CD8-positive, alpha-beta memory T cell (primary cell): Measurements from ENCODE around the gene TNFSF15. TPM values are rescaled to one million over a fixed set of nuclear protein-coding genes. Genes with fewer than 3 reads are reported as not detected.
A peak's percentile ranks its signal among the peaks of the same experiment; 100 is the strongest.

Source experiments
- CTCF ChIA-PET: fragments of 350-600 bp; sonication (Branson Sonifier 250); formaldehyde crosslinking; loops from one replicate; lab custom pipeline; 2021; ENCODE audit warnings: antibody characterized with exemption; lab: Charles Lee
- POLR2A ChIA-PET: fragments of 350-600 bp; sonication (Branson Sonifier 250); formaldehyde crosslinking; loops from one replicate; lab custom pipeline; 2021; ENCODE audit warnings: antibody characterized with exemption; lab: Charles Lee
- DNase-seq, 5 donors: peaks; one replicate each; pipeline versions ENCODE4 v3.0.0 to v3.0.0-alpha.2; 2020 to 2022; ENCODE audit warnings: mixed read lengths in 1 of 5
- H3K27ac ChIP-seq: one replicate; pipeline ENCODE4 v1.7.0; 2013; ENCODE audit warnings: low read depth, mild to moderate bottlenecking, low read length, moderate library complexity
- H3K27me3 ChIP-seq: 2 replicates; pipeline ENCODE4 v1.7.0; 2013; ENCODE audit warnings: low read length, mild to moderate bottlenecking; ENCODE audit not compliant: insufficient read depth, poor library complexity, severe bottlenecking
- H3K36me3 ChIP-seq: 2 replicates; pipeline ENCODE4 v1.7.0; 2013; ENCODE audit warnings: mild to moderate bottlenecking, low read length, moderate library complexity; ENCODE audit not compliant: insufficient read depth
- H3K4me1 ChIP-seq: 2 replicates; pipeline ENCODE4 v1.7.0; 2013; ENCODE audit warnings: mild to moderate bottlenecking, low read length, moderate library complexity; ENCODE audit not compliant: insufficient read depth
- H3K4me3 ChIP-seq: 2 replicates; pipeline ENCODE4 v1.7.0; 2013; ENCODE audit warnings: mild to moderate bottlenecking, low read length
- H3K9me3 ChIP-seq: 2 replicates; pipeline ENCODE4 v1.7.0; 2013; ENCODE audit warnings: mild to moderate bottlenecking, low read length
- H3K27ac Mint-ChIP-seq, 8 donors: one replicate each; pipeline ENCODE4 v1.8.0; 2020 to 2021; ENCODE audit warnings: mixed read lengths in 8 of 8, mild to moderate bottlenecking in 6 of 8, inconsistent platforms in 3 of 8, moderate library complexity in 3 of 8
- H3K27me3 Mint-ChIP-seq, 2 donors: one replicate each; pipeline ENCODE4 v1.8.0; 2020 to 2021; ENCODE audit warnings: mixed read lengths in 2 of 2, mild to moderate bottlenecking in 1 of 2, moderate library complexity in 1 of 2
- H3K36me3 Mint-ChIP-seq, 3 donors: one replicate each; pipeline ENCODE4 v1.8.0; 2020 to 2021; ENCODE audit warnings: mixed read lengths in 3 of 3, inconsistent platforms in 1 of 3, mild to moderate bottlenecking in 1 of 3
- H3K4me1 Mint-ChIP-seq, 3 donors: one replicate each; pipeline ENCODE4 v1.8.0; 2020 to 2021; ENCODE audit warnings: mixed read lengths in 3 of 3, inconsistent platforms in 1 of 3, mild to moderate bottlenecking in 1 of 3
- H3K4me3 Mint-ChIP-seq, 7 donors: one replicate each; pipeline ENCODE4 v1.8.0; 2020 to 2021; ENCODE audit warnings: mixed read lengths in 7 of 7, mild to moderate bottlenecking in 6 of 7, moderate library complexity in 4 of 7, inconsistent platforms in 2 of 7
- H3K9me3 Mint-ChIP-seq, 5 donors: one replicate each; pipeline ENCODE4 v1.8.0; 2020 to 2022; ENCODE audit warnings: mixed read lengths in 5 of 5, mild to moderate bottlenecking in 3 of 5, moderate library complexity in 2 of 5, inconsistent platforms in 1 of 5
- polyA plus RNA-seq: library from polyadenylated mRNA; unstranded; fragments of 300-500 nt; fragmentation: Illumina TruSeq; gene quantifications from one replicate; pipeline ENCODE4 v1.2.3, GENCODE V29; 2021
- total RNA-seq, 2 experiments: library from RNA; stranded (reverse); gene quantifications; one replicate each; pipeline ENCODE4 v1.2.3, GENCODE V29; 2021

Gene TNFSF15
- total and polyA plus RNA-seq, 3 experiments from 2014 or later = 0.15 to 0.20 TPM; not detected in 1

DNA sequence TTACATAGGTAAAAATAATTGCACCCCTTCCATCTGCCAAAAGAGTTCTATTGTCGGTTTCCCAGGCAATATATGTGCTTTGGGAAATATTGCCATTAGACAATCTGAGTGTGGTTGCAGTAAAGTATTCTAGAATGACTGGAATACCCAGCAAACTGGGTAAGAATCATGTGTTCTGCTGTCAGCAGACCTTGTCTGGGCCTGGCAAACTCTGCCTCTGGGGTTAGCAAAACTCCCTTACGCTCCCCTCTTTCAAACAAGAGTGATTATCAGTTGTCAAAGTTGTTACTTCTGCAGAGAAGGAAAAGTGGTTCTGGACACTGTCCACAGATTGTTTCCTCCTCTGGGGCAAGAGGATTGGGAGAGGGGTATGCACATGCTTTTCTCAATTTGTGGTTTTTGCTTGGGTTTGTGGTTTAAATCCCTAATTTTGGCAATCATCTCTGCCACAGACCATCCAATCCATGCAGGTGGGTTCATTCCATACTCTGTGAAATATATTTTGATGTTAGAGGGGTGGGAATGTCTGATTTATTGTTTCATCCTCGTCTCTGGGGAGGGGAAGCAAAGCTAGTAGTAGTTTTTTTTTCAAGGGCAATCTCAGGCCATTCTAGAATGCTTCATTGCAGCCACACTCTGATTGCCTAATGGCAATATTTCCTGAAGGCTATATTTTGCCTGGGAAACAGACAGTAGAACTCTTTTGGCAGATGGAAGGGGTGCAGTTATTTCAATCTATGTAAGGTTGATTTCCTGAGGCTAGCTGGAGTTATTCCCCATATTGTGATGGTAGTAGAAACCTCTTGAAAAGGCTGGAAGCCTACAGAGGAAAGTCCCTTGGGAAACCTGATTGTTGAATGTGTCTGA lies 24.0 kb upstream of the TNFSF15 start:
- Histone ChIP-seq H3K4me3 (no peak overlapping the region), H3K36me3 (no peaks in the 10 kb centered on the region), H3K9me3 (no peaks in the 10 kb centered on the region), H3K27me3 (no peaks in the 10 kb centered on the region), H3K4me1 (no peaks in the 10 kb centered on the region), H3K27ac (no peak overlapping the region)
- Mint-ChIP-seq H3K4me1 (peaks cover 0 to 16% (median 3%) of the 10 kb centered on the region in 3 donors), H3K27ac (no peak overlapping the region), H3K27me3 (peaks cover 0 to 5% of the 10 kb centered on the region in 2 donors), H3K9me3 (no peaks in the 10 kb centered on the region), H3K36me3 (peaks cover 0 to 2% (median 1%) of the 10 kb centered on the region in 3 donors), H3K4me3 (no peak overlapping the region)
- ChIA-PET CTCF (no interaction called here), POLR2A (no interaction called here)
- no peak for DNase-seq

DNA sequence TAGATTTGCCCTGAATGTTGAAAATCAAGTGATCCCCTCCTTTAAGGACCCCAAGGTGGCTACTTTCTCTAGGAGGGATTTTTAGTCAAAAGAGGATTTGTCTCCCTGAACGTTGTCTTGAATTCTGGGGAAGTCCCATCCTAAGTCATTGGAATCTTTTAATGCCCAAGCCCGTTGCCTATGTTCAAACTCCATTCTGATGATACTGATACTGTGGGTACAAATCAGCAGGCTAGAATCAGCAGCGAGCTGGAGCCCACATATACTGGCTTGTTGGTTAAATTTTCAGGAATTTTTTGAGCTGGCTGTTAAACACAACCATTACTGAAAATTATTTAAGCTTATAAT lies 22.4 kb upstream of the TNFSF15 start:
- DNase-seq = no peak
- H3K27ac ChIP-seq = no peak overlapping the region
- no peaks in the 10 kb centered on the region for H3K9me3 Mint-ChIP-seq
- H3K9me3 ChIP-seq = no peaks in the 10 kb centered on the region
- H3K4me1 ChIP-seq = no peaks in the 10 kb centered on the region
- no peak overlapping the region for H3K27ac Mint-ChIP-seq
- peaks cover 0 to 7% of the 10 kb centered on the region in 2 donors for H3K27me3 Mint-ChIP-seq
- peaks cover 0 to 2% (median 0%) of the 10 kb centered on the region in 3 donors for H3K36me3 Mint-ChIP-seq
- CTCF ChIA-PET = no interaction called here
- no peak overlapping the region for H3K4me3 Mint-ChIP-seq
- H3K36me3 ChIP-seq = no peaks in the 10 kb centered on the region
- no peaks in the 10 kb centered on the region for H3K27me3 ChIP-seq
- POLR2A ChIA-PET = no interaction called here
- H3K4me3 ChIP-seq = no peak overlapping the region
- H3K4me1 Mint-ChIP-seq = peaks cover 0 to 4% (median 2%) of the 10 kb centered on the region in 3 donors

DNA sequence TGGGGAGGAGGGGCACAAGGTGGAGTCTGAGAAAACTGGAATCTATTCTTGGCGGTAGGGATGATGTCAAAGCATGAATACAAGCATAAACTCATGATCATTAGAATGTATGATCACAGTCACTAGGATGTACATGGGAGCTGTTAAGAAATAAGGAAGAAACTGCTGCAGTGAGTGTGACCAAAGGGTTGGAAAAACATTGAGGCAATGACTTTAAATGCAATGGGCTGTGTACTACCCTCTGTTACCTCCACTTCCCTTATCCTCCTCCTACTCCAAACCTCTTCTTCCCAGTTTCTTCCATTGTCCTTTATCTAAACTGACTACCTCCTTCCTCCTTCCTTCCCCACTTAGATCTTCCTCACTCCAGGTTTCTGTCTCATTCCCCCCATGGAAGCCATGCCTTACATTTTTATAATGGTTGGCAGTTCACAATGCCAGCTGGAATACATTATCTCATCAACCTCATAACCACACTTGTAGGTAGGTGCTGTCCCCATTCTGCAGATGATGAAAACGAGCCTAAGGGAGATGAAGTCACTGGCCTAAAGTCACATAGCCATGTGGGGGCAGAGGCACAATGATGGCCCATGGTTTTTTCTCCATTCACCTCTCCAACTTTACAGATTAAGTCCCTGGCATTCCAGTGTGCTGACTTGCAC lies 21.9 kb upstream of the TNFSF15 start:
- Mint-ChIP-seq H3K27ac (no peak overlapping the region), H3K9me3 (no peaks in the 10 kb centered on the region), H3K4me1 (peaks cover 1 to 7% (median 7%) of the 10 kb centered on the region in 3 donors), H3K36me3 (peaks cover 0 to 2% (median 0%) of the 10 kb centered on the region in 3 donors), H3K27me3 (peaks cover 0 to 4% of the 10 kb centered on the region in 2 donors), H3K4me3 (no peak overlapping the region)
- no peak for DNase-seq
- Histone ChIP-seq H3K4me1 (no peaks in the 10 kb centered on the region), H3K27ac (no peak overlapping the region), H3K27me3 (no peaks in the 10 kb centered on the region), H3K36me3 (no peaks in the 10 kb centered on the region), H3K4me3 (no peak overlapping the region), H3K9me3 (no peaks in the 10 kb centered on the region)
- CTCF ChIA-PET = no interaction called here
- POLR2A ChIA-PET = no interaction called here

DNA sequence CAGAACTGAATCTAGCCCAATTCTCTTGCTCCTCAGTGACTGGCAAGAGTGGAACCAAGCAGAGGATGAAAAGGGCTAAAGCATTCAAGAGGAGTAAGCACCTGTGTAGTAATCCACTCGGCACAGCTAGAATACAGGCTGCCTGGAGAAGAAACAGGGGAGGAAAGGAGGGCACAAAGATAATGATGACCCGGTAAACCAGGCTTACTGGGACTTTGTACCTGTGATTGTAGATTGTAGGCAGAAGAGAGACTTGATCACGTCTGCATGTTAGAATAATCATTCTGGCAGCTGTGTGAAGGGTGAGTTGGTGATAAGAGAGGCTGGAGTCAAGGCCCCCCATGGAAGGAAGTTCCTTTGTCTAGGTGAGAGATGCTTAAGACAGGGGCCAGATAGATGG lies 20.6 kb upstream of the TNFSF15 start:
- H3K27me3 Mint-ChIP-seq = peaks cover 0 to 4% of the 10 kb centered on the region in 2 donors
- H3K4me1 ChIP-seq = no peaks in the 10 kb centered on the region
- H3K27me3 ChIP-seq = no peaks in the 10 kb centered on the region
- peaks cover 6 to 15% (median 15%) of the 10 kb centered on the region in 3 donors for H3K4me1 Mint-ChIP-seq
- DNase-seq = no peak
- no peaks in the 10 kb centered on the region for H3K9me3 Mint-ChIP-seq
- H3K4me3 Mint-ChIP-seq = no peak overlapping the region
- H3K27ac Mint-ChIP-seq = no peak overlapping the region
- no peak overlapping the region for H3K27ac ChIP-seq
- no peak overlapping the region for H3K4me3 ChIP-seq
- no peaks in the 10 kb centered on the region for H3K9me3 ChIP-seq
- no peaks in the 10 kb centered on the region for H3K36me3 ChIP-seq
- ChIA-PET POLR2A (no interaction called here), CTCF (no interaction called here)
- H3K36me3 Mint-ChIP-seq = peaks cover 0 to 2% (median 0%) of the 10 kb centered on the region in 3 donors

DNA sequence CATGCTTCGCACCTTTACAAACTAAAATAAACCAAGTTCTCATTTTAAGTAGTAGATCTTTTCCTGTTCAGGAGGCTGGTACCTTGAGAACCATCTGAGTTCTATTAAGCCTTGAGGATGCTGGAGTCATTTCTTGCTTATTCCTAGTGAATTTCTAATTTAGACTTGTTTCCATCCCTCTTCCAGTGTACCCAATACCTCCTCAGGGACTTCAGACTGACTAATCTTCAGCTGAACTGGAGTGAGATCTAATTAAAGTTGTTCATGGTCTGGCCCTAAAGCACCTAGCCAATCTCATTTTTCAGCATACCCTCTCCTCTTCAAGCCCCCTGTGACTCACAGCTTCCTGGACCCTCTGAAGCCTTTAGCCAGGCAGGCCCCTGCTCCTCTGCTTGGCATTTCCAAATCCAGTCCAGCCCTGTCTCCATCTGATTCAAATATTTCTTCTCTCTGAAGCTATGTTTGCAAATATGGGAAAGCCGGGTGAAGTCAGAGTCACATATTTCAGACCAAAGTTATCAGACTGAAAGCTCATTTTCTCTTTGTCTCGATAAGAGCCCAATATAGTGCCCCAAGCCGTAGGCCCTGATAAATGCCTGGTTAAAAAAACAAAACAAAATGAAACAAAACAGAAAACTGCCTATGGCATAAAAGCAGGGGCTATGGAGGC lies 19.4 kb upstream of the TNFSF15 start:
- Mint-ChIP-seq H3K4me1 (peaks cover 6 to 15% (median 15%) of the 10 kb centered on the region in 3 donors), H3K9me3 (no peaks in the 10 kb centered on the region), H3K36me3 (peaks cover 0 to 3% (median 2%) of the 10 kb centered on the region in 3 donors), H3K27ac (no peak overlapping the region), H3K27me3 (peaks cover 0 to 4% of the 10 kb centered on the region in 2 donors), H3K4me3 (no peak overlapping the region)
- DNase-seq = no peak
- H3K9me3 ChIP-seq = no peaks in the 10 kb centered on the region
- no peak overlapping the region for H3K4me3 ChIP-seq
- H3K27me3 ChIP-seq = no peaks in the 10 kb centered on the region
- CTCF ChIA-PET = interaction anchor here (1.2 kb wide), 1 partner anchor 96 kb away, joined by 3 read pairs; no protein-coding TSS in a partner anchor
- no peaks in the 10 kb centered on the region for H3K4me1 ChIP-seq
- no peak overlapping the region for H3K27ac ChIP-seq
- H3K36me3 ChIP-seq = no peaks in the 10 kb centered on the region
- POLR2A ChIA-PET = no interaction called here

DNA sequence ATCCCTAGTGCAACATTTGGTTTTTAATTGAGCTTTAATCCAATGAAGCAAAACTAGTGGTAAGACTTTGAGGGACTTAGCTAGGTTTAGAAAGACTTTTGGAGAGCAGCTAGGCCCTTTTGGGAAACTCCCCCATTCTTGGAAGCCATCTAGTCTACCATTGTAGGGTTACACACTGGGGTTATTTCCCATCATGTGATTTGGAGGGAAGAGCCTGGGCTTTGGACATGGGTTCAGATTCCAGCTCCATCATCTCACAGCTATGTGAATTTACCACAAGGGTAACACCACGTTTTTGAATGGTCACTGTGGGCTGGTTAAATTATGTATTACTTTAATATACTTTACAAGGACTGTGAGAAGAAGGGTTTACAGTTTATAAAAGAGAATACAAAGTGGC lies 18.3 kb upstream of the TNFSF15 start:
- Mint-ChIP-seq H3K27ac (peak overlapping the region in 1 of 8 donors; percentile 36), H3K4me1 (peaks cover 6 to 15% (median 15%) of the 10 kb centered on the region in 3 donors), H3K9me3 (no peaks in the 10 kb centered on the region), H3K27me3 (peaks cover 0 to 4% of the 10 kb centered on the region in 2 donors), H3K4me3 (no peak overlapping the region), H3K36me3 (peaks cover 0 to 4% (median 2%) of the 10 kb centered on the region in 3 donors)
- no peaks in the 10 kb centered on the region for H3K9me3 ChIP-seq
- no peak for DNase-seq
- H3K4me1 ChIP-seq = no peaks in the 10 kb centered on the region
- H3K27ac ChIP-seq = no peak overlapping the region
- H3K4me3 ChIP-seq = no peak overlapping the region
- no peaks in the 10 kb centered on the region for H3K27me3 ChIP-seq
- ChIA-PET POLR2A (no interaction called here), CTCF (interaction anchor here (0.8 kb wide), 1 partner anchor 10 kb away, joined by 3 read pairs; no protein-coding TSS in a partner anchor)
- no peaks in the 10 kb centered on the region for H3K36me3 ChIP-seq

DNA sequence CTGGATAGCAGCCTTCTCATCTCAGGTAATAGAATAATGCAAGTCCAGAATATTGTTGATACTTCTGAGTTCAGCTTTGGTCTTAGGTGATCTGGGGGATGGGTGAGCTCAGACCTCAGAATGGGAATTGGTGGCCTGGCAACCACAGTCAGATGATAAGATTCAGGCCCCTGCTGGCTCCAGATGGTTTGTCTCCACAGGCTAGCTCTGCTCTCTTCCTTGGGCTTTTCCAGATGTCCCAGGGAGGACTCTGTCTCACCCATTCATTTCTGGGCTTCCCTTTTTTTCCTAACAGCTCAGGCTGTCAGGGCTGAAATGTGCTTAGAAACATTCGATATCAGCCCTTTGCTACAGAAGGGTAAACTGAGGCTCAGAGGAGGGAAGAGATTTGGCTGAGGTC lies 17.6 kb upstream of the TNFSF15 start:
- POLR2A ChIA-PET = no interaction called here
- no peaks in the 10 kb centered on the region for H3K9me3 ChIP-seq
- no peak for DNase-seq
- no peaks in the 10 kb centered on the region for H3K36me3 ChIP-seq
- Mint-ChIP-seq H3K4me1 (peaks cover 6 to 15% (median 15%) of the 10 kb centered on the region in 3 donors), H3K4me3 (no peak overlapping the region), H3K27ac (no peak overlapping the region), H3K36me3 (peaks cover 0 to 4% (median 2%) of the 10 kb centered on the region in 3 donors), H3K9me3 (no peaks in the 10 kb centered on the region), H3K27me3 (peaks cover 0 to 4% of the 10 kb centered on the region in 2 donors)
- no peaks in the 10 kb centered on the region for H3K4me1 ChIP-seq
- H3K4me3 ChIP-seq = no peak overlapping the region
- no peak overlapping the region for H3K27ac ChIP-seq
- CTCF ChIA-PET = interaction anchor here (0.8 kb wide), 1 partner anchor 9 kb away, joined by 3 read pairs; no protein-coding TSS in a partner anchor
- no peaks in the 10 kb centered on the region for H3K27me3 ChIP-seq
